ENCODE measurements around the gene CCDC89. TPM values are rescaled to one million over a fixed set of nuclear protein-coding genes. Genes with fewer than 3 reads are reported as not detected.

CCDC89 gene
- total RNA-seq, 4 donors from 2014 or later: 0.44 to 4.1 (median 2.2) TPM

- H3K4me1 ChIP-seq: no peaks in the 10 kb centered on the region
- no peaks in the 10 kb centered on the region for H3K9me3 ChIP-seq
- DNase-seq (ENCODE audit: low spot score in 2 of 2): no peak
- H3K4me3 ChIP-seq: no peak overlapping the region
- TF ChIP-seq EP300 (IDR thresholded peaks at IDR 0.05) (no peak), POLR2A (IDR thresholded peaks at IDR 0.05) (no peak)
- TF ChIP-seq, protein P1, sequence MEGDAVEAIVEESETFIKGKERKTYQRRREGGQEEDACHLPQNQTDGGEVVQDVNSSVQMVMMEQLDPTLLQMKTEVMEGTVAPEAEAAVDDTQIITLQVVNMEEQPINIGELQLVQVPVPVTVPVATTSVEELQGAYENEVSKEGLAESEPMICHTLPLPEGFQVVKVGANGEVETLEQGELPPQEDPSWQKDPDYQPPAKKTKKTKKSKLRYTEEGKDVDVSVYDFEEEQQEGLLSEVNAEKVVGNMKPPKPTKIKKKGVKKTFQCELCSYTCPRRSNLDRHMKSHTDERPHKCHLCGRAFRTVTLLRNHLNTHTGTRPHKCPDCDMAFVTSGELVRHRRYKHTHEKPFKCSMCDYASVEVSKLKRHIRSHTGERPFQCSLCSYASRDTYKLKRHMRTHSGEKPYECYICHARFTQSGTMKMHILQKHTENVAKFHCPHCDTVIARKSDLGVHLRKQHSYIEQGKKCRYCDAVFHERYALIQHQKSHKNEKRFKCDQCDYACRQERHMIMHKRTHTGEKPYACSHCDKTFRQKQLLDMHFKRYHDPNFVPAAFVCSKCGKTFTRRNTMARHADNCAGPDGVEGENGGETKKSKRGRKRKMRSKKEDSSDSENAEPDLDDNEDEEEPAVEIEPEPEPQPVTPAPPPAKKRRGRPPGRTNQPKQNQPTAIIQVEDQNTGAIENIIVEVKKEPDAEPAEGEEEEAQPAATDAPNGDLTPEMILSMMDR (IDR thresholded peaks at IDR 0.05): no peak
- no peak overlapping the region for H3K27ac ChIP-seq
- H3K27me3 ChIP-seq: no peaks in the 10 kb centered on the region
- peaks cover 0 to 12% (median 0%) of the 10 kb centered on the region in 3 donors for H3K36me3 ChIP-seq
Measured at GRCh38 chr11:85695546-85695945, 9.6 kb upstream of the CCDC89 start.

DNA sequence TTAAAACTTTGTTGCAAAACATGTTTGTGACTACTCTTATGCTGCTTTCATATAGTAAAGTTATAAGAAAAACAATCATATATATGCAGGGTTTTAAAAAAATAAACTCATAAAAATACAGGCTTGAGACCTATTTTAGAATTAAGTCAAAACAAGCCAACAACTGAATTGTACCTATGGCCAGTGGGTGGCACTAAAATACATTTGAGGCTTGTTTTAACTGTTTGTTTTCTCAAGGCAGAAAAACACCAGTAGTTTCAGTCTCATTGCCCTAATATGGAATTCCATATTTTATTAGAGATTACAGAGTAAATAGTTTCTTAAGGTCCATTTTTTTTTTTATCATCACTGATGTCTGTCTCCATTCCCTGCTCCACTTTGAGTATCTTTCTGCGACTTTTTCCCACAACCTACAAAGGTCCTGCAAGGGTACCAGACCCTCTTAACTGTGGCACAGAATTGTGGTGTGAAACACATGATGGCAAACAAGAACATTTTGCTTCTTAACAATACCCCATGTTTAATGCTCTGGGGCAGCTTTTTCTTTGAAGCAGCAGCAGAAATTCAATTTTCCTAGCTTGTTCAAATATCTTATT lies 8.5 kb upstream of the CCDC89 start:
- no peaks in the 10 kb centered on the region for H3K9me3 ChIP-seq
- 87 to 96% methylated on average over 1 of the region's 1 CpG for WGBS, 2 donors
- no peaks in the 10 kb centered on the region for H3K27me3 ChIP-seq
- no peaks in the 10 kb centered on the region for H3K4me1 ChIP-seq
- no peak overlapping the region for H3K27ac ChIP-seq
- TF ChIP-seq EP300 (IDR thresholded peaks at IDR 0.05): no peak
- TF ChIP-seq POLR2A (IDR thresholded peaks at IDR 0.05): no peak
- TF ChIP-seq, protein P1 (IDR thresholded peaks at IDR 0.05): peak in 4 of 5 experiments; percentile 18 to 28 (median 22)
- no peak overlapping the region for H3K4me3 ChIP-seq
- H3K36me3 ChIP-seq: peaks cover 0 to 12% (median 0%) of the 10 kb centered on the region in 3 donors
- DNase-seq (ENCODE audit: low spot score in 2 of 2): no peak

DNA sequence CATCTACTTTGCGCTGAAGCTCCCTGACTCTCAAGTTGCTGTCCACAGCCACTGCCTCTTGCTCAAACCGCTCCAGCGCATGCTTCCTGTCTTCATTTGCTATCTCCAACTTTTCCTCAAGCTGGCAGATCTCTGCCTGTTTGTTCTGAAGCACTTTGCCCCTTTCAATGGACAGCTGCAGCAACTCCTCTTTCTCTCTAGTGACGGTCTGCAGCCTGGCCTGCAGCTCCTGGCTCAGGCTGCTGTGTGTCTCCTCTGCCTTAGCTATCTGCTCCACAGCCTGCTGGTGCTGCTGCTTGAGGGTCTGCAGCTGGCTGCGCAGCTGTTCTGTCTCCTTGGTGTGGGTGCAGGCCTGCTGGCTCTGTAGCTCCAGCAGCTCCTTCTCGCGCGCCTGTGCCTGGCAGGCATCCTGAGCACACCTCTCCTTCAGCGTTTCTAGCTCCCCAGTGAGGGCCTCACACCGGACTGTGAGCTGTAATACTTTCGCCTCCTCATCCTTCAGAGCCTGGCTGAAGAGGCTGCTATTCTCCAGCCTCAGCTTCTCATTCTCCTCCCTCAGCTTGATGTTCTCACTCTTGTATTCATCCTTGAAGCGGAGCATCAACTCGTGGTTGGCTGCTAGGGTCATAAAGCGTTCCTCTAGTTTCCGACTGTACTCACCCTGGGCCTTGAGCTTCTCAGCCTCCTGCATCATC lies 723 bp downstream of the CCDC89 start:
- H3K27me3 ChIP-seq: no peaks in the 10 kb centered on the region
- peak overlapping the region in 3 of 4 donors; percentile 61 to 75 (median 68) for H3K27ac ChIP-seq
- H3K36me3 ChIP-seq: no peaks in the 10 kb centered on the region
- WGBS, 2 donors: 68 to 73% methylated on average over 15 of the region's 15 CpGs
- TF ChIP-seq EP300 (IDR thresholded peaks at IDR 0.05) (no peak), POLR2A (IDR thresholded peaks at IDR 0.05) (no peak)
- TF ChIP-seq, protein P1 (IDR thresholded peaks at IDR 0.05): no peak
- peaks cover 0 to 29% (median 0%) of the 10 kb centered on the region in 4 donors for H3K4me1 ChIP-seq
- DNase-seq (ENCODE audit: low spot score in 2 of 2): no peak
- no peaks in the 10 kb centered on the region for H3K9me3 ChIP-seq
- peak overlapping the region; percentile 21 to 47 (median 32) for H3K4me3 ChIP-seq

DNA sequence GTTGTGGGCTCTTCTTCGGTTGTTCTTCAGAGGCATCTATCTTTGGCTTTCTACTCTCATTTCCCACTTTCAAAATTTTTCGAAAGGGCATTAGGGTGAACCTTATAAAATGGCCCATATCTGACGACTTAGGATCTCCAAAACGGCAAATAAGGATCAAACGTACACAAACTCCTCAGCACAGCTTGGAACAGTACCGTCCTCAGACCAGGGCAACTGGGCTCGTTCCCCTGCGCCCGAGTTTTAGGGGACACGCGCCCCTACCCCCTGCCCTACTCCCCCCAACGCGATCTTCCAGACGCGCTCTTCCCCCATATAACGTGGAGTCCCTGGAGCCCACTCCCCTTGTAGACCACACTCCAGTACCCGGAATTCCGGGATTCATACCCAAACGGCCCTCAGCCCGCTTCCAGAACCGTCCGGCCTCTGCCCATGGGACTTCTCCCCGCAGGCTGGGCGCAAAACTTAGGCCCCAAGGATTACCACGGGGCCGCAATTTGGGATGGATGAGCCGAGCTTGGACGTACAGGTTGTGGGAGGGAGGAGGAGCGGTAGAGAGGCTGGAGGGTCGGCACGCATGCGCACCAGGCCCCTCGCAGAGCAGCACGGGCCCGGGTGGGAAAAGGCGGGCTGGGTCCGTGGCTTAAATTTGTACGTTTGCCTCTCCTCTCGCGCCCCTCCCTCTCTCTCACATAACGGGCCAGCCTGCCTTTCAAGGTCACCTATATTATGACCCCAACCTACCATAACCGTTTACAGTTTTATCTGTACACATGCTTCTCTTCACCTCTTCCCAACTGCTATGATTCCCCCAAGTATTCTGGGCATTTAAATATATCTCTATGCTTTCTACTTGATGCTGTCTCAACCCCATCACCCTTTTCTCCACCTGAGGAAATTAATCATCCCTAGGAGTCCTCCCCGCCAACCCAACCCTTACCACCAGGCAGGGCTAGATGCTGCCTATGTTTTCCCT lies 3.4 kb downstream of the CCDC89 start:
- Histone ChIP-seq H3K36me3 (no peaks in the 10 kb centered on the region), H3K4me1 (peaks cover 0 to 29% (median 0%) of the 10 kb centered on the region in 4 donors), H3K27me3 (no peaks in the 10 kb centered on the region), H3K4me3 (peak overlapping the region; percentile 25 to 65 (median 48)), H3K27ac (peak overlapping the region in 3 of 4 donors; percentile 32 to 77 (median 57)), H3K9me3 (no peaks in the 10 kb centered on the region)
- TF ChIP-seq, protein P1 (IDR thresholded peaks at IDR 0.05): no peak
- TF ChIP-seq EP300 (IDR thresholded peaks at IDR 0.05): peak in 1 of 2 donors; percentile 6
- peak; percentile 25 to 33 for DNase-seq (ENCODE audit: low spot score in 2 of 2)
- 21 to 40% methylated on average over 43 of the region's 43 CpGs for WGBS, 2 donors

All from tibial nerve (tissue), 4 donors.